ENCODE results near the gene SOCS7.
A peak's percentile ranks its signal among the peaks of the same experiment; 100 is the strongest.

SOCS7 gene

GRCh38 chr17:38338535-38338934 is 13.1 kb upstream of the SOCS7 start:
- no peak for DNase-seq

- no peak for DNase-seq
Measured at GRCh38 chr17:38339891-38340290, 11.8 kb upstream of the SOCS7 start.

- DNase-seq = no peak
Measured at GRCh38 chr17:38341035-38341721, 10.5 kb upstream of the SOCS7 start.

GRCh38 chr17:38342886-38343607 is 8.6 kb upstream of the SOCS7 start:
- DNase-seq = no peak

- DNase-seq = no peak
Measured at GRCh38 chr17:38343608-38344419, 7.8 kb upstream of the SOCS7 start, which contains the start of gene GPR179. GPR179 (minus strand) TSS chr17:38343956; CDS start chr17:38343789, 167 bp downstream.

- no peak for DNase-seq
Measured at GRCh38 chr17:38344420-38344745, 7.3 kb upstream of the SOCS7 start.

- no peak for DNase-seq
Measured at GRCh38 chr17:38345743-38346142, 5.9 kb upstream of the SOCS7 start.

GRCh38 chr17:38349097-38349730 is 2.4 kb upstream of the SOCS7 start:
- DNase-seq = peak; percentile 57 to 80 (median 69)

- no peak for DNase-seq
Measured at GRCh38 chr17:38350035-38350434, 1.6 kb upstream of the SOCS7 start.

GRCh38 chr17:38352245-38353085 is 821 bp downstream of the SOCS7 start:
- DNase-seq = peak in 2 of 5 donors; percentile 2 to 12

- DNase-seq = no peak
Measured at GRCh38 chr17:38353086-38353604, 1.5 kb downstream of the SOCS7 start.

GRCh38 chr17:38353668-38354067 is 2.0 kb downstream of the SOCS7 start:
- DNase-seq = no peak

GRCh38 chr17:38354466-38354865 is 2.8 kb downstream of the SOCS7 start:
- DNase-seq = no peak

- DNase-seq = no peak
Measured at GRCh38 chr17:38355251-38355650, 3.6 kb downstream of the SOCS7 start.

GRCh38 chr17:38357486-38358123 is 6.0 kb downstream of the SOCS7 start:
- DNase-seq = no peak

- DNase-seq = no peak
Measured at GRCh38 chr17:38358586-38359513, 7.2 kb downstream of the SOCS7 start.

- no peak for DNase-seq
Measured at GRCh38 chr17:38361694-38362465, 10.2 kb downstream of the SOCS7 start.

- no peak for DNase-seq
Measured at GRCh38 chr17:38363016-38363415, 11.4 kb downstream of the SOCS7 start.

GRCh38 chr17:38364741-38365140 is 13.1 kb downstream of the SOCS7 start:
- no peak for DNase-seq

Data from T-helper 1 cell (primary cell).